ENCODE data around the gene KCNK5. TPM values are rescaled to one million over a fixed set of nuclear protein-coding genes. Genes with fewer than 3 reads are reported as not detected.

KCNK5 gene
- total and polyA plus RNA-seq, 4 donors, result 6.0 to 22.0 (median 16.1) TPM

GRCh38 chr6:39274471-39274870, 45.2 kb upstream of the KCNK5 start:
- no peaks in the 10 kb centered on the region for H3K27me3 ChIP-seq (ENCODE audit: control insufficient read depth in 3 of 3, insufficient read depth in 3 of 3, low read length in 2 of 3)
- H3K4me1 ChIP-seq (ENCODE audit: control insufficient read depth in 5 of 5, insufficient read depth in 5 of 5, low read length in 5 of 5), result peaks cover 0 to under 1% (median 0%) of the 10 kb centered on the region in 5 donors
- no peak overlapping the region for H3K9ac ChIP-seq (ENCODE audit: insufficient read depth in 1 of 2, low read length in 2 of 2)
- H3K27ac ChIP-seq (ENCODE audit: low read depth in 1 of 2, low read length in 1 of 2), result no peak overlapping the region
- ATAC-seq (ENCODE audit: insufficient read depth, low FRiP score) (no peak), DNase-seq (no peak)
- no peak for TF ChIP-seq CTCF (IDR thresholded peaks at IDR 0.05; ENCODE audit: control extremely low read depth, extremely low read depth)
- H3K9me3 ChIP-seq (ENCODE audit: control insufficient read depth in 4 of 4, insufficient read depth in 3 of 4, low read length in 3 of 4), result no peaks in the 10 kb centered on the region
- 63 to 82% methylated on average over 4 of the region's 4 CpGs for WGBS, 2 donors
- no peaks in the 10 kb centered on the region for H3K36me3 ChIP-seq (ENCODE audit: control insufficient read depth in 4 of 4, insufficient read depth in 4 of 4, low read length in 4 of 4)
- no peak overlapping the region for H3K4me3 ChIP-seq

DNA sequence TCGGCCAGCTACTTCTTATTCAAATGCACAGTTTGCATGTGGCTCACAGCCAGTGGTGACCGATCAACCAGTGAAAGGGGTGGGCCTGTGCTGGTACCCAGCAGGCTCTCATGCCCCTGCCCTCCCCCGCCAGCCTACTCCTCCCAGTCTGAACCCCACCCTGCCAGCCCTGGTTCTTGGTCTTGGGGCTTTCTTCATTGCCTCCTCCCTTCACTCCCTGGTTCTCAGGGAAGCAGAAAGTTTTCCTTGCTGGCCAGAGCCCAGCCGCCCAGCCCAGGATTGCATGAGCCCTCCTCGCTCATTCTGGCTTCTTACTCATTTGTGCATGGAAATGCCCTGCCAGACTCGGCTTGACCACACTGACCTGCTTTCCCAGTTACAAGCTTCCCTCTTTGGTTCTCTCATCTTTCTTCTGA, 44.1 kb upstream of the KCNK5 start:
- Histone ChIP-seq H3K4me1 (ENCODE audit: control insufficient read depth in 5 of 5, insufficient read depth in 5 of 5, low read length in 5 of 5) (no peaks in the 10 kb centered on the region), H3K27me3 (ENCODE audit: control insufficient read depth in 3 of 3, insufficient read depth in 3 of 3, low read length in 2 of 3) (no peaks in the 10 kb centered on the region), H3K27ac (ENCODE audit: low read depth in 1 of 2, low read length in 1 of 2) (no peak overlapping the region), H3K9me3 (ENCODE audit: control insufficient read depth in 4 of 4, insufficient read depth in 3 of 4, low read length in 3 of 4) (no peaks in the 10 kb centered on the region), H3K4me3 (no peak overlapping the region), H3K9ac (ENCODE audit: insufficient read depth in 1 of 2, low read length in 2 of 2) (no peak overlapping the region), H3K36me3 (ENCODE audit: control insufficient read depth in 4 of 4, insufficient read depth in 4 of 4, low read length in 4 of 4) (no peaks in the 10 kb centered on the region)
- TF ChIP-seq CTCF (IDR thresholded peaks at IDR 0.05; ENCODE audit: control extremely low read depth, extremely low read depth), result no peak
- ATAC-seq (ENCODE audit: insufficient read depth, low FRiP score) (no peak), DNase-seq (no peak)
- 55 to 83% methylated on average over 6 of the region's 6 CpGs for WGBS, 2 donors

- 85 to 97% methylated on average over 1 of the region's 1 CpG for WGBS, 2 donors
- ATAC-seq (ENCODE audit: insufficient read depth, low FRiP score) (no peak), DNase-seq (no peak)
- Histone ChIP-seq H3K4me1 (ENCODE audit: control insufficient read depth in 5 of 5, insufficient read depth in 5 of 5, low read length in 5 of 5) (no peaks in the 10 kb centered on the region), H3K9ac (ENCODE audit: insufficient read depth in 1 of 2, low read length in 2 of 2) (no peak overlapping the region), H3K27ac (ENCODE audit: low read depth in 1 of 2, low read length in 1 of 2) (no peak overlapping the region), H3K36me3 (ENCODE audit: control insufficient read depth in 4 of 4, insufficient read depth in 4 of 4, low read length in 4 of 4) (no peaks in the 10 kb centered on the region), H3K9me3 (ENCODE audit: control insufficient read depth in 4 of 4, insufficient read depth in 3 of 4, low read length in 3 of 4) (no peaks in the 10 kb centered on the region), H3K4me3 (no peak overlapping the region), H3K27me3 (ENCODE audit: control insufficient read depth in 3 of 3, insufficient read depth in 3 of 3, low read length in 2 of 3) (no peaks in the 10 kb centered on the region)
- TF ChIP-seq CTCF (IDR thresholded peaks at IDR 0.05; ENCODE audit: control extremely low read depth, extremely low read depth), result no peak
These were observed 40.7 kb upstream of the KCNK5 start for GRCh38 chr6:39269961-39270360.

DNA sequence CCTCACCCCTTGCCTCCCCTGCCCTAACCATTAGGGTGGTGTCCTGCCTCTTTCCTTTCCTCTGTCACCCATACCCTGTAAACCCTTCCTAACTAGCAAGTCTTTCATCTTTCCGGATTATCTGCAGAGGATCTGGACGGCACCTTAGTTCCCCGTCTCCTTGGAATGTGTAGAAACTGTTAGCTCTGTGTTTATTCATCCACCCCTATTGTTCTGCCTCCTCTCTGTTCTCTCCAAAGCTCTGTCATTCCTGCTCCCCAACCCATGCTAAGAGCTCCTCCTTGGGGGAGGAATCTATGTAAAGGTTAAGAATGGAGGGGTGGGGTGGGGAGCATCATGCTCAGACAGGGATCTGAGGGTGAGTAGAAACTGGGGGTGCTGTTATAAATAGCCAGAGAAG, 39.4 kb upstream of the KCNK5 start:
- TF ChIP-seq CTCF (IDR thresholded peaks at IDR 0.05; ENCODE audit: control extremely low read depth, extremely low read depth), result no peak
- Histone ChIP-seq H3K36me3 (ENCODE audit: control insufficient read depth in 4 of 4, insufficient read depth in 4 of 4, low read length in 4 of 4) (no peaks in the 10 kb centered on the region), H3K27me3 (ENCODE audit: control insufficient read depth in 3 of 3, insufficient read depth in 3 of 3, low read length in 2 of 3) (no peaks in the 10 kb centered on the region), H3K27ac (ENCODE audit: low read depth in 1 of 2, low read length in 1 of 2) (no peak overlapping the region), H3K9me3 (ENCODE audit: control insufficient read depth in 4 of 4, insufficient read depth in 3 of 4, low read length in 3 of 4) (no peaks in the 10 kb centered on the region), H3K4me1 (ENCODE audit: control insufficient read depth in 5 of 5, insufficient read depth in 5 of 5, low read length in 5 of 5) (peaks cover 0 to 1% (median 0%) of the 10 kb centered on the region in 5 donors), H3K4me3 (no peak overlapping the region), H3K9ac (ENCODE audit: insufficient read depth in 1 of 2, low read length in 2 of 2) (no peak overlapping the region)
- 72 to 81% methylated on average over 3 of the region's 3 CpGs for WGBS, 2 donors
- no peak for DNase-seq
- ATAC-seq (ENCODE audit: insufficient read depth, low FRiP score), result no peak
